B cell (primary cell): ENCODE measurements around the gene VENTX. TPM values are rescaled to one million over a fixed set of nuclear protein-coding genes. Genes with fewer than 3 reads are reported as not detected.

Source experiments
- ATAC-seq: fragments of 200-7000 bp; cut with Tn5 transposase; one replicate; pipeline ENCODE4 v1.10.0; 2021; ENCODE audit warnings: low read depth, mild to moderate bottlenecking, moderate number of reproducible peaks, moderate library complexity
- CTCF ChIA-PET: fragments of 350-600 bp; sonication (Branson Sonifier 250); formaldehyde crosslinking; loops from one replicate; lab custom pipeline; 2021; ENCODE audit warnings: antibody characterized with exemption, inconsistent platforms; lab: Charles Lee
- POLR2A ChIA-PET: fragments of 350-600 bp; sonication (Branson Sonifier 250); formaldehyde crosslinking; loops from one replicate; lab custom pipeline; 2021; ENCODE audit warnings: antibody characterized with exemption; lab: Charles Lee
- DNase-seq: peaks from one replicate; pipeline ENCODE4 v3.0.0; 2013
- H2AFZ ChIP-seq: 2 replicates; pipeline ENCODE4 v1.6.1; 2012; ENCODE audit warnings: mild to moderate bottlenecking, low read depth, low read length; ENCODE audit not compliant: insufficient read depth, poor library complexity, severe bottlenecking
- H3K27ac ChIP-seq, 2 donors: 1 replicate in 1 of 2; 2 replicates in 1 of 2; pipeline ENCODE4 v1.5.1; 2012 to 2013; ENCODE audit warnings: low read length in 2 of 2, mild to moderate bottlenecking in 2 of 2, moderate library complexity in 1 of 2
- H3K27me3 ChIP-seq, 4 experiments: fragments of 200-600 bp in 1 of 4; sonication (generic) in 1 of 4; replicated peaks in 1 of 4; 1 replicate in 2 of 4; 2 replicates in 2 of 4; pipeline versions ENCODE4 v1.6.1 to v1.7.0; 2013 to 2016; ENCODE audit warnings: low read length in 3 of 4, mild to moderate bottlenecking in 2 of 4, mixed read lengths in 1 of 4, moderate library complexity in 1 of 4; ENCODE audit not compliant: insufficient read depth in 4 of 4, control insufficient read depth in 3 of 4; ENCODE audit errors: control extremely low read depth in 1 of 4
- H3K36me3 ChIP-seq, 2 experiments: replicated peaks in 1 of 2; 1 replicate in 1 of 2; 2 replicates in 1 of 2; pipeline versions ENCODE4 v1.6.1 to v1.7.1; 2013; ENCODE audit warnings: low read length in 1 of 2; ENCODE audit not compliant: insufficient read depth in 2 of 2, control insufficient read depth in 1 of 2; ENCODE audit errors: control extremely low read depth in 1 of 2, extremely low read depth in 1 of 2
- H3K4me1 ChIP-seq, 2 donors: fragments of 200-600 bp in 1 of 2; sonication (generic) in 1 of 2; 1 replicate in 1 of 2; 2 replicates in 1 of 2; pipeline versions ENCODE4 v1.5.1 to v1.6.1; 2013 to 2017; ENCODE audit warnings: low read length in 2 of 2; ENCODE audit not compliant: control insufficient read depth in 2 of 2, insufficient read depth in 2 of 2
- H3K4me2 ChIP-seq: replicated peaks from 2 replicates; pipeline ENCODE3; 2012; ENCODE audit warnings: mild to moderate bottlenecking, low read depth, low read length; ENCODE audit not compliant: poor library complexity, severe bottlenecking
- H3K4me3 ChIP-seq, 5 experiments: fragments of 200-600 bp in 1 of 5; sonication (generic) in 1 of 5; 1 replicate in 3 of 5; 2 replicates in 2 of 5; pipeline versions ENCODE4 v1.5.1 to v1.7.0; 2011 to 2016; ENCODE audit warnings: low read length in 4 of 5, mild to moderate bottlenecking in 4 of 5, low read depth in 2 of 5, control low read depth in 1 of 5, moderate library complexity in 1 of 5; ENCODE audit not compliant: insufficient read depth in 1 of 5; ENCODE audit errors: control extremely low read depth in 1 of 5, extremely low read depth in 1 of 5
- H3K79me2 ChIP-seq: fragments of 200-600 bp; sonication (generic); one replicate; pipeline ENCODE4 v1.6.0; 2016; ENCODE audit warnings: low read length; ENCODE audit not compliant: control insufficient read depth, insufficient read depth
- H3K9ac ChIP-seq: fragments of 200-600 bp; sonication (generic); 2 replicates; pipeline ENCODE4 v1.6.1; 2017; ENCODE audit warnings: mild to moderate bottlenecking, low read length, moderate library complexity
- H3K9me3 ChIP-seq, 3 donors: one replicate each; pipeline versions ENCODE4 v1.6.1 to v1.7.1; 2013; ENCODE audit warnings: low read length in 2 of 3; ENCODE audit not compliant: control insufficient read depth in 2 of 3, insufficient read depth in 1 of 3; ENCODE audit errors: control extremely low read depth in 1 of 3
- H4K20me1 ChIP-seq: 2 replicates; pipeline ENCODE4 v1.6.0; 2012; ENCODE audit warnings: mild to moderate bottlenecking, low read length; ENCODE audit not compliant: insufficient read depth, control insufficient read depth, poor library complexity, severe bottlenecking
- H3K27ac Mint-ChIP-seq: one replicate; pipeline ENCODE4 v1.8.0; 2021; ENCODE audit warnings: mixed read lengths
- H3K27me3 Mint-ChIP-seq: one replicate; pipeline ENCODE4 v1.8.0; 2021; ENCODE audit warnings: mixed read lengths
- H3K4me1 Mint-ChIP-seq: one replicate; pipeline ENCODE4 v1.8.0; 2021; ENCODE audit warnings: mixed read lengths
- H3K4me3 Mint-ChIP-seq: one replicate; pipeline ENCODE4 v1.8.0; 2021; ENCODE audit warnings: mixed read lengths
- H3K9me3 Mint-ChIP-seq: one replicate; pipeline ENCODE4 v1.8.0; 2022; ENCODE audit warnings: mixed read lengths; ENCODE audit not compliant: insufficient read depth
- EZH2 ChIP-seq: IDR thresholded peaks from 2 replicates; pipeline ENCODE4 v1.6.1; 2012; ENCODE audit warnings: borderline replicate concordance, low read depth, mild to moderate bottlenecking, moderate library complexity, low read length; ENCODE audit not compliant: insufficient read depth, poor library complexity, severe bottlenecking
- WGBS: methylation state at CpG from one replicate; pipeline ENCODE4 v1.1.5; 2013; ENCODE audit warnings: missing lambda C conversion rate; ENCODE audit not compliant: insufficient coverage; 5-methylcytosine and 5-hydroxymethylcytosine counted together
- intact Hi-C: fragments of 100-400 bp; cut with micrococcal nuclease; formaldehyde crosslinking; loops from one replicate; pipeline ENCODE4 v1.10.0; 2022
- polyA plus RNA-seq: library from polyadenylated mRNA; depleted of rRNA; stranded (reverse); fragments of >200 nt; gene quantifications from 2 replicates; pipeline ENCODE4 v1.2.3, GENCODE V29; 2012
- total RNA-seq, 2 donors: library from RNA; stranded (reverse); fragments of 120-200 nt in 1 of 2; gene quantifications; 1 replicate in 1 of 2; 2 replicates in 1 of 2; pipeline versions ENCODE4 v1.2.3 to v1.2.4, GENCODE V29; 2013 to 2022
- TF ChIP-seq, protein P1 (sequence below): fragments of 200-600 bp; IDR thresholded peaks from one replicate; pipeline ENCODE4 v1.8.0; 2022; ENCODE audit warnings: antibody characterized with exemption, mild to moderate bottlenecking

The VENTX gene
- total and polyA plus RNA-seq, 2 donors (not counting 1 experiment from before 2014, with no cell fraction given): 0.82 TPM; not detected in 1

GRCh38 chr10:133201151-133201947, 36.3 kb upstream of the VENTX start:
- Histone ChIP-seq H3K79me2 (no peaks in the 10 kb centered on the region), H2AFZ (no peak overlapping the region), H3K36me3 (no peaks in the 10 kb centered on the region), H3K27me3 (no peaks in the 10 kb centered on the region), H3K4me1 (no peaks in the 10 kb centered on the region), H3K9ac (no peak overlapping the region), H4K20me1 (no peaks in the 10 kb centered on the region), H3K4me3 (no peak overlapping the region), H3K4me2 (no peak overlapping the region), H3K9me3 (no peaks in the 10 kb centered on the region), H3K27ac (no peak overlapping the region)
- Mint-ChIP-seq H3K4me1 (no peaks in the 10 kb centered on the region), H3K27ac (no peak overlapping the region), H3K9me3 (no peaks in the 10 kb centered on the region), H3K4me3 (no peak overlapping the region), H3K27me3 (no peaks in the 10 kb centered on the region)
- intact Hi-C loops: no loop called here
- ATAC-seq: no peak
- whole genome bisulfite sequencing: 94% methylated on average over 57 of the region's 57 CpGs
- no peak for TF ChIP-seq EZH2
- TF ChIP-seq, protein P1, sequence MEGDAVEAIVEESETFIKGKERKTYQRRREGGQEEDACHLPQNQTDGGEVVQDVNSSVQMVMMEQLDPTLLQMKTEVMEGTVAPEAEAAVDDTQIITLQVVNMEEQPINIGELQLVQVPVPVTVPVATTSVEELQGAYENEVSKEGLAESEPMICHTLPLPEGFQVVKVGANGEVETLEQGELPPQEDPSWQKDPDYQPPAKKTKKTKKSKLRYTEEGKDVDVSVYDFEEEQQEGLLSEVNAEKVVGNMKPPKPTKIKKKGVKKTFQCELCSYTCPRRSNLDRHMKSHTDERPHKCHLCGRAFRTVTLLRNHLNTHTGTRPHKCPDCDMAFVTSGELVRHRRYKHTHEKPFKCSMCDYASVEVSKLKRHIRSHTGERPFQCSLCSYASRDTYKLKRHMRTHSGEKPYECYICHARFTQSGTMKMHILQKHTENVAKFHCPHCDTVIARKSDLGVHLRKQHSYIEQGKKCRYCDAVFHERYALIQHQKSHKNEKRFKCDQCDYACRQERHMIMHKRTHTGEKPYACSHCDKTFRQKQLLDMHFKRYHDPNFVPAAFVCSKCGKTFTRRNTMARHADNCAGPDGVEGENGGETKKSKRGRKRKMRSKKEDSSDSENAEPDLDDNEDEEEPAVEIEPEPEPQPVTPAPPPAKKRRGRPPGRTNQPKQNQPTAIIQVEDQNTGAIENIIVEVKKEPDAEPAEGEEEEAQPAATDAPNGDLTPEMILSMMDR: no peak
- CTCF ChIA-PET: no interaction called here
- POLR2A ChIA-PET: no interaction called here
- no peak for DNase-seq

DNA sequence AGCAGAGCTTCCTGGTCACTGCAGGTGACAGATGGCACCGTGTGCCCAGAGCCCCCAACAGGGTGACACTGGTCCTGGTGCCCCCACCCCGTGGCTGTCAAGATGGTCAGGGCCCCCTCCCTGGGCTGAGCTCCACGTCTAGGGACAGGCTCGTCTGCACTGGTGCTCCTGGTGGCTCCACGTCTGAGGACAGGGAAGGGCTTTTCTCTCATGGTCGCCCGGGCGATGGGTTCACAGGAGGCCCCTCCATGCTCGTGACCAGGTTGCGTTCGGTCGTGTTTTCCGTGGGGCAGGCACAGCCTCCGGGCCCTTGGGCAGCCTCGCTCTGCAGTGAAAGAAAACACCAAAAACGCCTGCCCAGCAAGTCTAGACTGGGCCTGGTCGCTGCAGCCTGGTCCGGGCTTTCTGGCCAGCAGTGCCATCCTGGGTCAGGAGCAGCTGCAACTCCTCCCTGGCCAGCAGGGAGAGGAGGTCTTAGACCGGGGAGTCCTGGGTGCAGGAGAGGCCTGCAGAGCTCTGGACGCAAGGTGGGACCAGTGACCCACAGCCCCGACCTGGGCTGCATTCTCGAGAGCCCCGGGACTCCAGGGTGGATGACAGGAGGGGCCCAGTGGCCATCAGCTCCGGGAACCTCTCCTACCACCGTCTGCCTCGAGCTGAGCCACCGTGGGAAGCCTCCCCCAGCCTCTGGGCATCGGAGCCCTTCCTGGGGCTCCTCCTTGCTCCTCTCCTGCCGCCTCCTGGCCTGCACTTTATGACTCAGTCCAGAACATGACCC, 35.5 kb upstream of the VENTX start:
- Mint-ChIP-seq H3K27me3 (no peaks in the 10 kb centered on the region), H3K9me3 (no peaks in the 10 kb centered on the region), H3K27ac (no peak overlapping the region), H3K4me3 (no peak overlapping the region), H3K4me1 (no peaks in the 10 kb centered on the region)
- Histone ChIP-seq H3K4me2 (no peak overlapping the region), H4K20me1 (no peaks in the 10 kb centered on the region), H3K4me1 (no peaks in the 10 kb centered on the region), H3K79me2 (no peaks in the 10 kb centered on the region), H2AFZ (no peak overlapping the region), H3K27me3 (no peaks in the 10 kb centered on the region), H3K27ac (no peak overlapping the region), H3K4me3 (no peak overlapping the region), H3K36me3 (no peaks in the 10 kb centered on the region), H3K9ac (no peak overlapping the region), H3K9me3 (no peaks in the 10 kb centered on the region)
- DNase-seq (no peak), ATAC-seq (no peak)
- TF ChIP-seq, protein P1: no peak
- TF ChIP-seq EZH2: no peak
- ChIA-PET CTCF (no interaction called here), POLR2A (no interaction called here)
- WGBS: 78% methylated on average over 29 of the region's 29 CpGs
- intact Hi-C loops: no loop called here
